H9 (cell line): Measurements from ENCODE around the gene UBE2A. TPM values are rescaled to one million over a fixed set of nuclear protein-coding genes. Genes with fewer than 3 reads are reported as not detected.

Experiments
- DNase-seq: peaks from one replicate; pipeline ENCODE4 v3.0.0-alpha.2; 2017
- H2AFZ ChIP-seq: one replicate; pipeline ENCODE4 v1.6.1; 2013; ENCODE audit warnings: mild to moderate bottlenecking, low read length, control low read depth, moderate library complexity
- H2AK5ac ChIP-seq: 2 replicates; pipeline ENCODE4 v1.6.1; 2013; ENCODE audit warnings: low read length, control low read depth, mixed read lengths; ENCODE audit not compliant: insufficient read length
- H2BK120ac ChIP-seq: one replicate; pipeline ENCODE4 v1.6.1; 2013; ENCODE audit warnings: low read depth, mild to moderate bottlenecking, low read length, control low read depth, inconsistent platforms; ENCODE audit not compliant: poor library complexity, severe bottlenecking
- H2BK12ac ChIP-seq: 2 replicates; pipeline ENCODE4 v1.6.1; 2013; ENCODE audit warnings: low read length, control low read depth, mixed read lengths, low read depth; ENCODE audit not compliant: insufficient read length
- H2BK15ac ChIP-seq: 2 replicates; pipeline ENCODE4 v1.6.1; 2013; ENCODE audit warnings: low read depth, low read length, control low read depth
- H2BK20ac ChIP-seq: one replicate; pipeline ENCODE4 v1.6.1; 2013; ENCODE audit warnings: low read depth, mild to moderate bottlenecking, low read length, control low read depth, inconsistent platforms; ENCODE audit not compliant: poor library complexity, severe bottlenecking
- H2BK5ac ChIP-seq: 2 replicates; pipeline ENCODE4 v1.6.1; 2013; ENCODE audit warnings: low read length, control low read depth, mixed read lengths; ENCODE audit not compliant: insufficient read length
- H3K14ac ChIP-seq: 2 replicates; pipeline ENCODE4 v1.6.1; 2013; ENCODE audit warnings: low read length, control low read depth; ENCODE audit not compliant: insufficient read depth
- H3K18ac ChIP-seq: 2 replicates; pipeline ENCODE4 v1.6.1; 2013; ENCODE audit warnings: low read depth, mild to moderate bottlenecking, mixed read lengths, low read length, control low read depth; ENCODE audit not compliant: insufficient read length
- H3K23ac ChIP-seq: 2 replicates; pipeline ENCODE4 v1.6.1; 2013; ENCODE audit warnings: low read length, control low read depth, mixed read lengths, low read depth; ENCODE audit not compliant: insufficient read length
- H3K23me2 ChIP-seq: 2 replicates; pipeline ENCODE4 v1.6.1; 2013; ENCODE audit warnings: low read depth, mild to moderate bottlenecking, mixed read lengths, low read length, control low read depth; ENCODE audit not compliant: insufficient read length, poor library complexity, severe bottlenecking
- H3K27ac ChIP-seq: 2 replicates; pipeline ENCODE4 v1.5.1; 2013; ENCODE audit warnings: low read length, control low read depth, mixed read lengths, low read depth; ENCODE audit not compliant: insufficient read length
- H3K27me3 ChIP-seq: 2 replicates; pipeline ENCODE4 v1.6.1; 2013; ENCODE audit warnings: low read length, control low read depth, inconsistent platforms; ENCODE audit not compliant: insufficient read depth
- H3K4ac ChIP-seq: 2 replicates; pipeline ENCODE4 v1.6.1; 2013; ENCODE audit warnings: low read depth, mild to moderate bottlenecking, control low read depth, inconsistent platforms, low read length, moderate library complexity
- H3K4me1 ChIP-seq: 2 replicates; pipeline ENCODE4 v1.6.1; 2013; ENCODE audit warnings: low read length, control low read depth, inconsistent platforms; ENCODE audit not compliant: insufficient read depth
- H3K4me2 ChIP-seq: 2 replicates; pipeline ENCODE4 v1.6.1; 2013; ENCODE audit warnings: low read length, control low read depth, mixed read lengths; ENCODE audit not compliant: insufficient read length, insufficient read depth
- H3K56ac ChIP-seq: 2 replicates; pipeline ENCODE4 v1.6.1; 2013; ENCODE audit warnings: low read depth, mild to moderate bottlenecking, mixed read lengths, low read length, control low read depth; ENCODE audit not compliant: insufficient read length
- H3K79me1 ChIP-seq: 2 replicates; pipeline ENCODE4 v1.6.1; 2013; ENCODE audit warnings: low read depth, mild to moderate bottlenecking, moderate library complexity, low read length, control low read depth, inconsistent platforms; ENCODE audit not compliant: insufficient read depth, poor library complexity, severe bottlenecking
- H3K79me2 ChIP-seq: 2 replicates; pipeline ENCODE4 v1.6.1; 2013; ENCODE audit warnings: low read length, control low read depth, inconsistent platforms; ENCODE audit not compliant: insufficient read depth
- H3K9ac ChIP-seq: 2 replicates; pipeline ENCODE4 v1.6.1; 2013; ENCODE audit warnings: low read length, control low read depth, mixed read lengths; ENCODE audit not compliant: insufficient read length; ENCODE audit errors: extremely low read depth
- H3K9me3 ChIP-seq: one replicate; pipeline ENCODE4 v1.6.1; 2013; ENCODE audit warnings: low read depth, low read length, inconsistent platforms; ENCODE audit not compliant: control insufficient read depth
- H3T11ph ChIP-seq: one replicate; pipeline ENCODE4 v1.6.1; 2013; ENCODE audit warnings: mild to moderate bottlenecking, low read length, control low read depth, inconsistent platforms
- H4K20me1 ChIP-seq: one replicate; pipeline ENCODE4 v1.6.1; 2013; ENCODE audit not compliant: control insufficient read depth, insufficient read length, insufficient read depth
- H4K5ac ChIP-seq: 2 replicates; pipeline ENCODE4 v1.6.1; 2013; ENCODE audit warnings: low read depth, mild to moderate bottlenecking, mixed read lengths, low read length, control low read depth; ENCODE audit not compliant: insufficient read length
- H4K8ac ChIP-seq: replicated peaks from 2 replicates; pipeline ENCODE4 v1.6.1; 2013; ENCODE audit warnings: low read length, control low read depth, mixed read lengths, low read depth; ENCODE audit not compliant: insufficient read length
- H4K91ac ChIP-seq: 2 replicates; pipeline ENCODE4 v1.6.1; 2013; ENCODE audit warnings: low read depth, mild to moderate bottlenecking, moderate library complexity, mixed read lengths, low read length, control low read depth; ENCODE audit not compliant: insufficient read length
- H3K27ac Mint-ChIP-seq, 3 experiments: 2 replicates in 2 of 3; 3 replicates in 1 of 3; pipeline ENCODE4 v1.8.0; 2020 to 2021; ENCODE audit warnings: mixed read lengths in 3 of 3, mild to moderate bottlenecking in 1 of 3, moderate library complexity in 1 of 3
- H3K27me3 Mint-ChIP-seq: 2 replicates; pipeline ENCODE4 v1.8.0; 2021; ENCODE audit warnings: low read depth, mild to moderate bottlenecking, moderate library complexity, mixed read lengths
- H3K36me3 Mint-ChIP-seq, 3 experiments: 2 replicates in 2 of 3; 3 replicates in 1 of 3; pipeline ENCODE4 v1.8.0; 2020 to 2021; ENCODE audit warnings: low read depth in 3 of 3, mixed read lengths in 3 of 3; ENCODE audit not compliant: insufficient read depth in 1 of 3
- H3K4me1 Mint-ChIP-seq, 2 experiments: 2 replicates each; pipeline ENCODE4 v1.8.0; 2020; ENCODE audit warnings: mixed read lengths in 2 of 2
- H3K4me3 Mint-ChIP-seq, 2 experiments: 2 replicates in 1 of 2; 3 replicates in 1 of 2; pipeline ENCODE4 v1.8.0; 2020 to 2021; ENCODE audit warnings: mild to moderate bottlenecking in 2 of 2, mixed read lengths in 2 of 2, moderate library complexity in 1 of 2
- H3K9me3 Mint-ChIP-seq, 2 experiments: 2 replicates in 1 of 2; 3 replicates in 1 of 2; pipeline ENCODE4 v1.8.0; 2020; ENCODE audit warnings: mild to moderate bottlenecking in 2 of 2, mixed read lengths in 2 of 2, moderate library complexity in 1 of 2
- WGBS: extraction: QIAGEN DNeasy Blood & Tissue Kit; methylation state at CpG from one replicate; pipeline ENCODE4 v1.1.7; 2013; ENCODE audit warnings: missing lambda C conversion rate, low lambda C conversion rate, mixed read lengths; ENCODE audit not compliant: insufficient read length; ENCODE audit errors: extremely low coverage; 5-methylcytosine and 5-hydroxymethylcytosine counted together
- total RNA-seq: library from RNA; stranded (reverse); gene quantifications from 2 replicates; pipeline ENCODE4 v1.2.1, GENCODE V29; 2021
- TF ChIP-seq, protein P1 (sequence below): fragments of 200-600 bp; sonication (generic); conservative IDR thresholded peaks from 3 replicates; pipeline ENCODE4 v1.8.0; 2021; ENCODE audit warnings: antibody characterized with exemption, mild to moderate bottlenecking

UBE2A gene
- total RNA-seq, 1 experiment from 2014 or later = 54.7 TPM

DNA sequence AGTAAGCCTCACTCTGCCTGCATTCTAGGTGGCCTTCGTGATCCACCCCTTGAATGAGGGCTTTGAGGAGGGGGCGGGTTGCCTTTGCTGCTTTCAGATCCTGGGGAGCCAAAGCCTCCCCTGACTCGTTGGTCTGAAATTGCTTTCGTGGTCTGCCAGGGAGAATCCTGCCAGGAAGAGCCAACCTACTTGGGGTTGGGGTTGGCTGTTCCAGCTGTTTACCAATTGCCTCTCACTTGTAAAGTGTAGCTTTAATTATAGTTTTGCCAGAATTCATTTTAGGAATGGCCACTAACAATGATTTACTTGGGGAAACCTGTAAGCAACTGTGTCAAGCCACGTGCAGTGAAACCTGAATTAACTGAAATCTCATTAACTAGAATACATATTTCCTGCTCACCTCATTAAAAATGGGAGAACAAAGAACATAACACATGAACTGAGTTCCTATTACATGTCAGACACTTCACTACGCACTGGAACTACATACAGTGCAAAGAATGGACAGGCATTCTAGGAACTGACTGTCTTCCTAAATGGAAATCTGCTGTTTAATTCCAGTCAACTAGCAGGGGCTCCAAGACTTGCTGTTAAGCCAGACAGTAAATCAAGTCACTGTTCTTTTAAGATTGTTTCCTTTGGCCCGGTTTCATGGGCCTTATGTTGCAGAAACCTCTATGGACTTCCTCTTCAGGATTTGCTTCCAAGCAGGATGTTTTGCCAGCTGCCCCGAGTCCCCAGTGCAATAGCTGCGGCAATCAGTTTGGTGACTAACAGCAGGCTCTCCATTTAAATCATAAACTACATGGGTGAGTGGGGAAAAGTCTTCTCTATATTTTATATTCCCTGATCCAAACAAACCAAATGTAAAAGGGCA is 48.2 kb downstream of the UBE2A start:
- H3K27me3 Mint-ChIP-seq = peaks cover 1% of the 10 kb centered on the region; the same call in 1 of the 2 replicates
- H2BK5ac ChIP-seq = no peak overlapping the region
- no peak for DNase-seq

More for the DNA sequence above, 48.2 kb downstream of the UBE2A start:
- no peak overlapping the region for H2AK5ac ChIP-seq
- H3K79me1 ChIP-seq = no peaks in the 10 kb centered on the region
- no peaks in the 10 kb centered on the region for H4K20me1 ChIP-seq
- TF ChIP-seq, protein P1, sequence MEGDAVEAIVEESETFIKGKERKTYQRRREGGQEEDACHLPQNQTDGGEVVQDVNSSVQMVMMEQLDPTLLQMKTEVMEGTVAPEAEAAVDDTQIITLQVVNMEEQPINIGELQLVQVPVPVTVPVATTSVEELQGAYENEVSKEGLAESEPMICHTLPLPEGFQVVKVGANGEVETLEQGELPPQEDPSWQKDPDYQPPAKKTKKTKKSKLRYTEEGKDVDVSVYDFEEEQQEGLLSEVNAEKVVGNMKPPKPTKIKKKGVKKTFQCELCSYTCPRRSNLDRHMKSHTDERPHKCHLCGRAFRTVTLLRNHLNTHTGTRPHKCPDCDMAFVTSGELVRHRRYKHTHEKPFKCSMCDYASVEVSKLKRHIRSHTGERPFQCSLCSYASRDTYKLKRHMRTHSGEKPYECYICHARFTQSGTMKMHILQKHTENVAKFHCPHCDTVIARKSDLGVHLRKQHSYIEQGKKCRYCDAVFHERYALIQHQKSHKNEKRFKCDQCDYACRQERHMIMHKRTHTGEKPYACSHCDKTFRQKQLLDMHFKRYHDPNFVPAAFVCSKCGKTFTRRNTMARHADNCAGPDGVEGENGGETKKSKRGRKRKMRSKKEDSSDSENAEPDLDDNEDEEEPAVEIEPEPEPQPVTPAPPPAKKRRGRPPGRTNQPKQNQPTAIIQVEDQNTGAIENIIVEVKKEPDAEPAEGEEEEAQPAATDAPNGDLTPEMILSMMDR = no peak
- Mint-ChIP-seq H3K27ac (no peak overlapping the region), H3K4me3 (no peak overlapping the region), H3K4me1 (peaks cover 12 to 23% of the 10 kb centered on the region in 2 experiments), H3K9me3 (peaks cover 62% of the 10 kb centered on the region in 2 experiments), H3K36me3 (peaks cover 6 to 12% (median 10%) of the 10 kb centered on the region in 3 experiments; a peak in 5 of 7 replicates)
- no peaks in the 10 kb centered on the region for H3K79me2 ChIP-seq
- no peak overlapping the region for H3K18ac ChIP-seq
- no peak overlapping the region for H2BK12ac ChIP-seq
- no peak overlapping the region for H3K9ac ChIP-seq
- no peak overlapping the region for H3K23ac ChIP-seq
- H4K8ac ChIP-seq = no peak overlapping the region
- WGBS = no CpG with 5 or more reads among the region's 9 CpGs
- no peaks in the 10 kb centered on the region for H3K23me2 ChIP-seq
- H4K91ac ChIP-seq = no peak overlapping the region
- no peak overlapping the region for H3K14ac ChIP-seq
- no peaks in the 10 kb centered on the region for H3K27me3 ChIP-seq
- no peak overlapping the region for H3K4me2 ChIP-seq
- H3K4me1 ChIP-seq = no peaks in the 10 kb centered on the region
- no peak overlapping the region for H3K27ac ChIP-seq
- H3K56ac ChIP-seq = no peak overlapping the region
- no peak overlapping the region for H4K5ac ChIP-seq
- no peak overlapping the region for H2AFZ ChIP-seq
- H2BK120ac ChIP-seq = no peak overlapping the region
- peaks cover 18% of the 10 kb centered on the region for H3K9me3 ChIP-seq
- H2BK20ac ChIP-seq = no peak overlapping the region
- H3T11ph ChIP-seq = no peak overlapping the region
- no peak overlapping the region for H2BK15ac ChIP-seq
- no peak overlapping the region for H3K4ac ChIP-seq
